T-helper 1 cell treated with Interleukin-12 subunit alpha and Interleukin-12 subunit beta and Interleukin-4 antibody, amounts not matched to agents 30 μg/mL and 1 μg/mL, for 36 hours (primary cell): ENCODE results near the gene LARP1.

Experiments used
- H3K27ac Mint-ChIP-seq: one replicate; pipeline ENCODE4 v1.8.0; 2021; ENCODE audit warnings: mild to moderate bottlenecking, mixed read lengths
- H3K27me3 Mint-ChIP-seq: one replicate; pipeline ENCODE4 v1.8.0; 2021; ENCODE audit warnings: low read depth, mixed read lengths
- H3K36me3 Mint-ChIP-seq: one replicate; pipeline ENCODE4 v1.8.0; 2021; ENCODE audit warnings: low read depth, mixed read lengths
- H3K4me1 Mint-ChIP-seq: one replicate; pipeline ENCODE4 v1.8.0; 2021; ENCODE audit warnings: low read depth, mixed read lengths
- H3K4me3 Mint-ChIP-seq: one replicate; pipeline ENCODE4 v1.8.0; 2021; ENCODE audit warnings: mild to moderate bottlenecking, moderate library complexity, mixed read lengths
- H3K9me3 Mint-ChIP-seq: one replicate; pipeline ENCODE4 v1.8.0; 2021; ENCODE audit warnings: mixed read lengths

LARP1 gene

GRCh38 chr5:154866841-154867240, 111.7 kb downstream of the LARP1 start:
- no peaks in the 10 kb centered on the region for H3K9me3 Mint-ChIP-seq
- H3K36me3 Mint-ChIP-seq: peaks cover 46% of the 10 kb centered on the region

More at GRCh38 chr5:154866841-154867240, 111.7 kb downstream of the LARP1 start:
- no peak overlapping the region for H3K27ac Mint-ChIP-seq
- H3K4me1 Mint-ChIP-seq: peaks cover 26% of the 10 kb centered on the region
- H3K27me3 Mint-ChIP-seq: no peaks in the 10 kb centered on the region
- no peak overlapping the region for H3K4me3 Mint-ChIP-seq
